ENCODE data around the gene SLC25A18. TPM values are rescaled to one million over a fixed set of nuclear protein-coding genes. Genes with fewer than 3 reads are reported as not detected.

The SLC25A18 gene
- total and polyA plus RNA-seq, 2 of the 8 experiments (the other 6 are each of a cell fraction or from before 2014, with no cell fraction given): 2.8 to 2.9 TPM

DNA sequence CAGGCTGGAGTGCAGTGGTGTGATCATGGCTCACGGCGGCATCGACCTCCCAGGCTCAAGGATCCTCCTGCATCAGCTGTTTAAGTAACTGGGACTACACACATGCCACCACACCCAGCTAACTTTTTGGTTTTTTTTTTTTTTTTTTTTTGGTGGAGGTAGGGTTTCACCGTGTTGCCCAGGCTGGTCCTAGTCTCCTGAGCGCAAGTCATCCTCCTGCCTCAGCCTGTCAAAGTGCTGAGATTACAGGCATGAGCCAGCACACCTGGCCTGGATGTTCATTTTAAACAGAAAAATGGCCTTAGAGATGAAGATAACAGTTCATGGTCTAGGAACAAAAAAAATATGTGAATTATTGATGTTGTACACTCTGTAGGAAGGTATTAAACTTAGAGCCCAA is 13.6 kb upstream of the SLC25A18 start (continued):
- no peak for TF ChIP-seq HDAC2 (IDR thresholded peaks at IDR 0.05; ENCODE audit: borderline replicate concordance in 1 of 2, low read depth in 2 of 2, low read length in 2 of 2)
- TF ChIP-seq BACH1 (IDR thresholded peaks at IDR 0.05; ENCODE audit: low read length): no peak
- TF ChIP-seq, protein P1, sequence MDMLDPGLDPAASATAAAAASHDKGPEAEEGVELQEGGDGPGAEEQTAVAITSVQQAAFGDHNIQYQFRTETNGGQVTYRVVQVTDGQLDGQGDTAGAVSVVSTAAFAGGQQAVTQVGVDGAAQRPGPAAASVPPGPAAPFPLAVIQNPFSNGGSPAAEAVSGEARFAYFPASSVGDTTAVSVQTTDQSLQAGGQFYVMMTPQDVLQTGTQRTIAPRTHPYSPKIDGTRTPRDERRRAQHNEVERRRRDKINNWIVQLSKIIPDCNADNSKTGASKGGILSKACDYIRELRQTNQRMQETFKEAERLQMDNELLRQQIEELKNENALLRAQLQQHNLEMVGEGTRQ (IDR thresholded peaks at IDR 0.05; ENCODE audit: low read length): no peak
- TF ChIP-seq, protein P2, sequence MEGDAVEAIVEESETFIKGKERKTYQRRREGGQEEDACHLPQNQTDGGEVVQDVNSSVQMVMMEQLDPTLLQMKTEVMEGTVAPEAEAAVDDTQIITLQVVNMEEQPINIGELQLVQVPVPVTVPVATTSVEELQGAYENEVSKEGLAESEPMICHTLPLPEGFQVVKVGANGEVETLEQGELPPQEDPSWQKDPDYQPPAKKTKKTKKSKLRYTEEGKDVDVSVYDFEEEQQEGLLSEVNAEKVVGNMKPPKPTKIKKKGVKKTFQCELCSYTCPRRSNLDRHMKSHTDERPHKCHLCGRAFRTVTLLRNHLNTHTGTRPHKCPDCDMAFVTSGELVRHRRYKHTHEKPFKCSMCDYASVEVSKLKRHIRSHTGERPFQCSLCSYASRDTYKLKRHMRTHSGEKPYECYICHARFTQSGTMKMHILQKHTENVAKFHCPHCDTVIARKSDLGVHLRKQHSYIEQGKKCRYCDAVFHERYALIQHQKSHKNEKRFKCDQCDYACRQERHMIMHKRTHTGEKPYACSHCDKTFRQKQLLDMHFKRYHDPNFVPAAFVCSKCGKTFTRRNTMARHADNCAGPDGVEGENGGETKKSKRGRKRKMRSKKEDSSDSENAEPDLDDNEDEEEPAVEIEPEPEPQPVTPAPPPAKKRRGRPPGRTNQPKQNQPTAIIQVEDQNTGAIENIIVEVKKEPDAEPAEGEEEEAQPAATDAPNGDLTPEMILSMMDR (IDR thresholded peaks at IDR 0.05; ENCODE audit: control extremely low read depth in 1 of 3, insufficient read depth in 1 of 3, low read depth in 1 of 3, low read length in 3 of 3): no peak
